PC-3 (cell line): ENCODE measurements around the gene CD160. TPM values are rescaled to one million over a fixed set of nuclear protein-coding genes. Genes with fewer than 3 reads are reported as not detected.
A peak's percentile ranks its signal among the peaks of the same experiment; 100 is the strongest.

Source experiments
- ATAC-seq: fragments of 200-7000 bp; cut with Tn5 transposase; 2 replicates; pipeline ENCODE4 v1.9.1; 2020; ENCODE audit warnings: mild to moderate bottlenecking, moderate library complexity
- BruUV-seq: library from RNA; stranded (reverse); fragments of 400-500 nt; replicated peaks from 2 replicates; lab custom pipeline; 2021; lab: Mats Ljungman, UMichigan
- CTCF ChIA-PET: fragments of 300-600 bp; sonication (Branson Sonifier 250); formaldehyde crosslinking; loops from one replicate; lab custom pipeline; 2022; ENCODE audit warnings: antibody characterized with exemption; lab: Charles Lee
- POLR2A ChIA-PET: fragments of 300-600 bp; sonication (Branson Sonifier 250); formaldehyde crosslinking; loops from one replicate; lab custom pipeline; 2022; ENCODE audit warnings: antibody characterized with exemption; ENCODE audit not compliant: unreplicated experiment; lab: Charles Lee
- DNase-seq: peaks from one replicate; pipeline ENCODE4 v3.0.0-alpha.2; 2015
- H2AFZ ChIP-seq: fragments of 300-600 bp; sonication (generic); 2 replicates; pipeline ENCODE4 v1.6.0; 2016; ENCODE audit warnings: antibody characterized with exemption, low read length
- H3F3A ChIP-seq: fragments of 300-600 bp; sonication (generic); one replicate; pipeline ENCODE4 v1.6.0; 2017; ENCODE audit warnings: antibody characterized with exemption, low read length, control low read depth, mild to moderate bottlenecking; ENCODE audit not compliant: unreplicated experiment
- H3K27ac ChIP-seq: fragments of 300-600 bp; sonication (generic); 2 replicates; pipeline ENCODE4 v1.5.1; 2016; ENCODE audit warnings: mild to moderate bottlenecking, low read length
- H3K27me3 ChIP-seq: fragments of 300-600 bp; sonication (generic); 2 replicates; pipeline ENCODE4 v1.6.1; 2016; ENCODE audit warnings: low read length, mixed read lengths
- H3K36me3 ChIP-seq: fragments of 300-600 bp; sonication (generic); 2 replicates; pipeline ENCODE4 v1.6.1; 2016; ENCODE audit warnings: low read depth, mixed run types, low read length, mixed read lengths
- H3K4me1 ChIP-seq: fragments of 300-600 bp; sonication (generic); 2 replicates; pipeline ENCODE4 v1.5.1; 2016; ENCODE audit warnings: low read length; ENCODE audit not compliant: insufficient read depth
- H3K4me2 ChIP-seq: fragments of 300-600 bp; sonication (generic); 2 replicates; pipeline ENCODE4 v1.6.0; 2016; ENCODE audit warnings: low read length
- H3K4me3 ChIP-seq: fragments of 300-600 bp; sonication (generic); 2 replicates; pipeline ENCODE4 v1.5.1; 2016; ENCODE audit warnings: mild to moderate bottlenecking, low read length, mixed read lengths
- H3K79me2 ChIP-seq: fragments of 300-600 bp; sonication (generic); 2 replicates; pipeline ENCODE4 v1.6.1; 2017; ENCODE audit warnings: low read length, mixed read lengths
- H3K9ac ChIP-seq: fragments of 300-600 bp; sonication (generic); 2 replicates; pipeline ENCODE4 v1.6.0; 2016; ENCODE audit warnings: mild to moderate bottlenecking, low read length
- H3K9me2 ChIP-seq: fragments of 300-600 bp; sonication (generic); replicated peaks from 2 replicates; pipeline ENCODE4 v1.6.1; 2016; ENCODE audit warnings: mixed run types, low read length, mixed read lengths
- H3K9me3 ChIP-seq: fragments of 300-600 bp; sonication (generic); 2 replicates; pipeline ENCODE4 v1.6.1; 2016; ENCODE audit warnings: low read length, mixed read lengths
- H4K20me1 ChIP-seq: fragments of 300-600 bp; sonication (generic); 2 replicates; pipeline ENCODE4 v1.6.1; 2016; ENCODE audit warnings: low read length, mixed read lengths
- EZH2 ChIP-seq: fragments of 300-600 bp; sonication (generic); IDR thresholded peaks from one replicate; pipeline ENCODE4 v1.6.1; 2017; ENCODE audit warnings: antibody characterized with exemption, mild to moderate bottlenecking, low read length; ENCODE audit not compliant: unreplicated experiment
- EZH2phosphoT487 ChIP-seq: fragments of 300-600 bp; sonication (generic); IDR thresholded peaks from 2 replicates; pipeline ENCODE4 v1.6.1; 2018; ENCODE audit warnings: mild to moderate bottlenecking, antibody characterized with exemption, low read length, borderline replicate concordance
- intact Hi-C: fragments of 100-400 bp; cut with micrococcal nuclease; formaldehyde crosslinking; loops from 2 replicates; pipeline ENCODE4 v1.9.0; 2023
- total RNA-seq: library from RNA; depleted of rRNA; stranded (reverse); fragments of >200 nt; gene quantifications from 2 replicates; pipeline ENCODE4 v1.2.3, GENCODE V29; 2014
- TF ChIP-seq, protein P1 (sequence below): fragments of 300-600 bp; sonication (generic); conservative IDR thresholded peaks from 2 replicates; pipeline ENCODE4 v1.5.1; 2017; ENCODE audit warnings: antibody characterized with exemption, low read depth, mild to moderate bottlenecking, low read length

Gene CD160
- total RNA-seq, 1 experiment from 2014 or later = not detected

DNA sequence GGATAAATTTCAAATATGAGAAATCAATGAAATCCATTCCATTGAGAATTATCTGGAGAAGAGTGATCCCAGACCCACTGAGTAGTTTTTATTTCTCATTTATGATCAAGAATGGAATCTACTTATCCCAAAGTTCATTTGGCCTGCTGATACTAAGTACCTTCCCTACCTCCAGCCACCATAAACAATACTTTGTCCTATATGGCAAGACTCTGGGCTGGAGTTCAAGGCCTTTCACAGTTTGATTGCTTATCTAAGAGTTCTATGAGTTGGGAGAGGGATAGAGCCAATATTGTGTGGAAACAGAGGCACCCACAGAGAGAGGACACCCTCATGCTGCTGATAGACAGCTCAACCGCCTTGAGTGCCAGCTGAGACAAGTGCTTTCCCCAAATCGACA is 17.2 kb upstream of the CD160 start:
- no peaks in the 10 kb centered on the region for H3K36me3 ChIP-seq
- ChIA-PET POLR2A (no interaction called here), CTCF (no interaction called here)
- TF ChIP-seq, protein P1, sequence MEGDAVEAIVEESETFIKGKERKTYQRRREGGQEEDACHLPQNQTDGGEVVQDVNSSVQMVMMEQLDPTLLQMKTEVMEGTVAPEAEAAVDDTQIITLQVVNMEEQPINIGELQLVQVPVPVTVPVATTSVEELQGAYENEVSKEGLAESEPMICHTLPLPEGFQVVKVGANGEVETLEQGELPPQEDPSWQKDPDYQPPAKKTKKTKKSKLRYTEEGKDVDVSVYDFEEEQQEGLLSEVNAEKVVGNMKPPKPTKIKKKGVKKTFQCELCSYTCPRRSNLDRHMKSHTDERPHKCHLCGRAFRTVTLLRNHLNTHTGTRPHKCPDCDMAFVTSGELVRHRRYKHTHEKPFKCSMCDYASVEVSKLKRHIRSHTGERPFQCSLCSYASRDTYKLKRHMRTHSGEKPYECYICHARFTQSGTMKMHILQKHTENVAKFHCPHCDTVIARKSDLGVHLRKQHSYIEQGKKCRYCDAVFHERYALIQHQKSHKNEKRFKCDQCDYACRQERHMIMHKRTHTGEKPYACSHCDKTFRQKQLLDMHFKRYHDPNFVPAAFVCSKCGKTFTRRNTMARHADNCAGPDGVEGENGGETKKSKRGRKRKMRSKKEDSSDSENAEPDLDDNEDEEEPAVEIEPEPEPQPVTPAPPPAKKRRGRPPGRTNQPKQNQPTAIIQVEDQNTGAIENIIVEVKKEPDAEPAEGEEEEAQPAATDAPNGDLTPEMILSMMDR = no peak
- TF ChIP-seq EZH2phosphoT487 = no peak
- TF ChIP-seq EZH2 = no peak
- ATAC-seq (no peak), DNase-seq (no peak)
- H3K9me2 ChIP-seq = no peaks in the 10 kb centered on the region
- H4K20me1 ChIP-seq = no peaks in the 10 kb centered on the region
- H3K27me3 ChIP-seq = no peaks in the 10 kb centered on the region
- no peaks in the 10 kb centered on the region for H3F3A ChIP-seq
- no TSS peak for BruUV-seq
- no peak overlapping the region for H3K9ac ChIP-seq
- intact Hi-C loops = no loop called here
- H3K4me2 ChIP-seq = no peak overlapping the region
- no peak overlapping the region for H3K27ac ChIP-seq
- no peaks in the 10 kb centered on the region for H3K9me3 ChIP-seq
- H2AFZ ChIP-seq = no peak overlapping the region
- H3K4me1 ChIP-seq = peaks cover 18% of the 10 kb centered on the region
- no peak overlapping the region for H3K4me3 ChIP-seq
- no peaks in the 10 kb centered on the region for H3K79me2 ChIP-seq

DNA sequence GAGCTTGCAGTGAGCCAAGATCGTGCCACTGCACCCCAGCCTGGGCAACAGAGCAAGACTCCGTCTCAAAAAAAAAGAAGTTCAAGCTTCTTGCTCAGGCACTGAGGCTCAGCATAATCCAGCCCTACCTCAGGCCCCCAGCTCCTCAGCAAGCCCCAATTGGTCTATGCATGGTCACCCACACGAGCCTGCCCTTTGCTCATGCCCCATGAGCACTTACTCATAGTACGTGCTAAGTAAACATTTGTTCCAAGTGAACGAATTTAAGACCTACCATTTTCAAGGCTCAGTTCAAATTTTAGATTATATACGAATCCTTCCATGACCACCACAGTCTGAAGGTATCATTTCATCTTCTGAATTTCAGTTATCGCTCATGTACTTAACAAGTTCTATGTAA is 16.5 kb upstream of the CD160 start:
- Histone ChIP-seq H3K9ac (no peak overlapping the region), H3K9me3 (no peaks in the 10 kb centered on the region), H4K20me1 (no peaks in the 10 kb centered on the region), H3K4me3 (no peak overlapping the region), H3K79me2 (no peaks in the 10 kb centered on the region), H3K27ac (no peak overlapping the region), H3F3A (no peaks in the 10 kb centered on the region), H3K27me3 (no peaks in the 10 kb centered on the region), H3K36me3 (no peaks in the 10 kb centered on the region), H2AFZ (no peak overlapping the region), H3K4me2 (no peak overlapping the region), H3K9me2 (no peaks in the 10 kb centered on the region), H3K4me1 (peaks cover 26% of the 10 kb centered on the region)
- no TSS peak for BruUV-seq
- no peak for TF ChIP-seq EZH2
- no peak for TF ChIP-seq EZH2phosphoT487
- TF ChIP-seq, protein P1 = no peak
- CTCF ChIA-PET = no interaction called here
- POLR2A ChIA-PET = no interaction called here
- ATAC-seq = no peak
- no peak for DNase-seq
- intact Hi-C loops = no loop called here

DNA sequence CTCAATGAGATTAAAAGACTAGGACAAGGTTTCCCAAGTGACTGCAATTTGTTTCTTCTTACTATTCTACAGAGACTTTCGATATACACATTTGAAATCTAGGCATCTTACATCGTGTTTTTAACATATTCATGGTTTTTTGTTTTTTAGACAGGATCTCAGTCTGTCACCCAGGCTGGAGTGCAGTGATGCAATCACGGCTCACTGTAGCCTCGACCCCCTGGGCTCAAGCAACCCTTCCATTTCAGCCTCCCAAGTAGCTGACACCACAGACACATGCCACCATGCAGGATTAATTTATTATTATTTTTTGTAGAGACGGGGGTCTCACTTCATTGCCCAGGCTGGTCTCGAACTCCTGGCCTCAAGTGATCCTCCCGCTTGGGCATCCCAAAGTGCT is 13.7 kb upstream of the CD160 start:
- H3K9me3 ChIP-seq = no peaks in the 10 kb centered on the region

More for the DNA sequence above, 13.7 kb upstream of the CD160 start:
- Histone ChIP-seq H3K9ac (no peak overlapping the region), H3K36me3 (no peaks in the 10 kb centered on the region), H3K9me2 (no peaks in the 10 kb centered on the region), H3K79me2 (no peaks in the 10 kb centered on the region), H3K4me2 (peak overlapping the region; percentile 62), H2AFZ (no peak overlapping the region), H3F3A (no peaks in the 10 kb centered on the region), H3K27me3 (no peaks in the 10 kb centered on the region), H3K27ac (peak overlapping the region; percentile 80), H4K20me1 (no peaks in the 10 kb centered on the region), H3K4me3 (no peak overlapping the region), H3K4me1 (peaks cover 31% of the 10 kb centered on the region)
- intact Hi-C loops = loop anchor here (2.0 kb wide), 1 partner anchor 15 kb away; no protein-coding TSS in a partner anchor
- POLR2A ChIA-PET = no interaction called here
- BruUV-seq = no TSS peak
- ATAC-seq (no peak), DNase-seq (no peak)
- TF ChIP-seq EZH2phosphoT487 = no peak
- TF ChIP-seq, protein P1 = no peak
- TF ChIP-seq EZH2 = no peak
- CTCF ChIA-PET = no interaction called here
